ENCODE measurements around the gene CSK.

DNA sequence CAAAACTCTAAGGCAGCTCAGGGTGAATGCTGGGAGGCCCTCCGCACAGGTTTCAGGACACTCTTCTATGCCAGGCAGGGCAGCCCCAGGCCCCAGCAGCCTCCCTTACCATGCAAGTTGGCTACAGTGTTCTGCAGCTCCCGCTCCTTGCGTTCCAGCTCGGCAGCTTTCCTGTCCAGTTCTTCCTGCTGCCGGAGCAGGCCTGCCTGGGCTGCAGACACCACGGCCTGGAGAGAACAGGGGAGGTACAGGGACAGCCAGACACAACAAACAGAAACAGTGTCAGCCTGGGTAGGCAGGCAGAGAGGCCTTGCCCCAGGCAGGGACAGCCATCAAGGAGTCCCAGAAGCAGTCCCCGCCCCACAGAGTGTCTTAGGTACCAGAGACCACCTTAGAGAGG lies 70.1 kb downstream of the CSK start:
- TF ChIP-seq, protein P1, sequence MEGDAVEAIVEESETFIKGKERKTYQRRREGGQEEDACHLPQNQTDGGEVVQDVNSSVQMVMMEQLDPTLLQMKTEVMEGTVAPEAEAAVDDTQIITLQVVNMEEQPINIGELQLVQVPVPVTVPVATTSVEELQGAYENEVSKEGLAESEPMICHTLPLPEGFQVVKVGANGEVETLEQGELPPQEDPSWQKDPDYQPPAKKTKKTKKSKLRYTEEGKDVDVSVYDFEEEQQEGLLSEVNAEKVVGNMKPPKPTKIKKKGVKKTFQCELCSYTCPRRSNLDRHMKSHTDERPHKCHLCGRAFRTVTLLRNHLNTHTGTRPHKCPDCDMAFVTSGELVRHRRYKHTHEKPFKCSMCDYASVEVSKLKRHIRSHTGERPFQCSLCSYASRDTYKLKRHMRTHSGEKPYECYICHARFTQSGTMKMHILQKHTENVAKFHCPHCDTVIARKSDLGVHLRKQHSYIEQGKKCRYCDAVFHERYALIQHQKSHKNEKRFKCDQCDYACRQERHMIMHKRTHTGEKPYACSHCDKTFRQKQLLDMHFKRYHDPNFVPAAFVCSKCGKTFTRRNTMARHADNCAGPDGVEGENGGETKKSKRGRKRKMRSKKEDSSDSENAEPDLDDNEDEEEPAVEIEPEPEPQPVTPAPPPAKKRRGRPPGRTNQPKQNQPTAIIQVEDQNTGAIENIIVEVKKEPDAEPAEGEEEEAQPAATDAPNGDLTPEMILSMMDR (IDR thresholded peaks at IDR 0.05; ENCODE audit: low read depth, low read length, poor library complexity, severe bottlenecking), result no peak
- TF ChIP-seq EZH2phosphoT487 (IDR thresholded peaks at IDR 0.05; ENCODE audit: borderline replicate concordance, low read length), result no peak

All from DOHH2 (cell line).